A549 (cell line): ENCODE results near the gene KLF6. TPM values are rescaled to one million over a fixed set of nuclear protein-coding genes. Genes with fewer than 3 reads are reported as not detected.

Experiments used
- ATAC-seq, 2 experiments: fragments of 200-7000 bp in 1 of 2; fragments of >200 bp in 1 of 2; cut with Nextera tagmentation in 1 of 2; cut with Tn5 transposase in 1 of 2; 3 replicates each; pipeline versions ENCODE4 v1.8.0 to v1.9.1; 2018 to 2020; ENCODE audit warnings: mild to moderate bottlenecking in 1 of 2, moderate library complexity in 1 of 2
- CTCF ChIA-PET: fragments of 300-600 bp; sonication (Branson Sonifier 250); formaldehyde crosslinking; extraction: SDS; loops from one replicate; lab custom pipeline; 2021; ENCODE audit warnings: antibody characterized with exemption, inconsistent platforms; lab: Yijun Ruan, JAX
- POLR2A ChIA-PET: fragments of 350-600 bp; formaldehyde crosslinking; extraction: SDS; loops from one replicate; lab custom pipeline; 2021; ENCODE audit warnings: antibody characterized with exemption, inconsistent platforms; lab: Yijun Ruan, JAX
- DNase-seq, 2 experiments: peaks; one replicate each; pipeline versions ENCODE4 v3.0.0 to v3.0.0-alpha.2; 2011 to 2016; ENCODE audit warnings: low read depth in 1 of 2, low spot score in 1 of 2
- FAIRE-seq: peaks from 2 replicates; lab custom pipeline; 2011; peaks lifted over from hg19 to GRCh38; lab: Jason Lieb, UNC
- H3K27ac ChIP-seq, 2 experiments: fragments of >200 bp; sonication (Bioruptor Twin); formaldehyde crosslinking; 3 replicates each; pipeline ENCODE4 v1.5.1; 2016 to 2017
- H3K4me1 ChIP-seq: fragments of >200 bp; sonication (Bioruptor Twin); formaldehyde crosslinking; 3 replicates; pipeline ENCODE4 v1.6.1; 2016
- H3K4me2 ChIP-seq: fragments of >200 bp; sonication (Bioruptor Twin); formaldehyde crosslinking; 3 replicates; pipeline ENCODE4 v1.6.1; 2016
- H3K4me3 ChIP-seq: fragments of >200 bp; sonication (Bioruptor Twin); formaldehyde crosslinking; 3 replicates; pipeline ENCODE4 v1.5.1; 2016
- H3K9me3 ChIP-seq: fragments of >200 bp; sonication (Bioruptor Twin); formaldehyde crosslinking; 3 replicates; pipeline ENCODE4 v1.6.1; 2016
- BHLHE40 ChIP-seq: IDR thresholded peaks from 2 replicates; pipeline ENCODE4 v1.6.1; 2012; ENCODE audit warnings: low read depth, low read length, inconsistent platforms
- CBX2 ChIP-seq: fragments of 200-600 bp; sonication (generic); IDR thresholded peaks from 2 replicates; pipeline ENCODE4 v1.6.1; 2016; ENCODE audit warnings: low read depth, mild to moderate bottlenecking, borderline replicate concordance
- CBX8 ChIP-seq: fragments of 200-600 bp; sonication (generic); IDR thresholded peaks from 2 replicates; pipeline ENCODE4 v1.6.1; 2016
- CHD2 ChIP-seq: fragments of 150-350 bp; IDR thresholded peaks from 2 replicates; pipeline ENCODE4 v1.6.1; 2014; ENCODE audit warnings: low read length; ENCODE audit not compliant: partially characterized antibody
- CHD4 ChIP-seq: fragments of 200-600 bp; sonication (generic); IDR thresholded peaks from 2 replicates; pipeline ENCODE4 v1.6.1; 2016; ENCODE audit warnings: antibody characterized with exemption, mild to moderate bottlenecking, borderline replicate concordance
- ELK1 ChIP-seq: fragments of 150-350 bp; IDR thresholded peaks from 2 replicates; pipeline ENCODE4 v1.6.1; 2014; ENCODE audit warnings: low read depth, mild to moderate bottlenecking, low read length
- EP300 ChIP-seq, 2 experiments: fragments of >200 bp; sonication (Bioruptor Twin); formaldehyde crosslinking; IDR thresholded peaks; 2 replicates in 1 of 2; 3 replicates in 1 of 2; pipeline ENCODE4 v1.6.1; 2016 to 2017
- ESRRA ChIP-seq: fragments of 150-350 bp; IDR thresholded peaks from 2 replicates; pipeline ENCODE4 v1.6.1; 2014; ENCODE audit warnings: mild to moderate bottlenecking, low read length, borderline replicate concordance
- FOSB ChIP-seq: fragments of 250-450 bp; sonication (Bioruptor Pico); IDR thresholded peaks from 2 replicates; pipeline ENCODE4 v1.5.0; 2020; ENCODE audit warnings: mild to moderate bottlenecking, moderate library complexity
- FOSL2 ChIP-seq, 2 experiments: fragments of 450-650 bp in 1 of 2; fragments of >200 bp in 1 of 2; sonication (Bioruptor Twin) in 1 of 2; formaldehyde crosslinking; IDR thresholded peaks; 2 replicates each; pipeline versions ENCODE4 v1.5.0 to v1.6.1; 2016 to 2020; ENCODE audit warnings: mild to moderate bottlenecking in 1 of 2, moderate library complexity in 1 of 2
- FOXS1 ChIP-seq: fragments of 250-450 bp; sonication (Bioruptor Pico); IDR thresholded peaks from 2 replicates; pipeline ENCODE4 v1.5.0; 2020; ENCODE audit warnings: mild to moderate bottlenecking, moderate library complexity
- GATA3 ChIP-seq: IDR thresholded peaks from 2 replicates; pipeline ENCODE4 v1.6.1; 2012; ENCODE audit warnings: borderline replicate concordance
- HDAC2 ChIP-seq: fragments of 200-600 bp; sonication (generic); IDR thresholded peaks from 2 replicates; pipeline ENCODE4 v1.6.1; 2016
- HOXA7 ChIP-seq: fragments of 250-450 bp; sonication (Bioruptor Pico); IDR thresholded peaks from 2 replicates; pipeline ENCODE4 v1.5.0; 2020; ENCODE audit warnings: mild to moderate bottlenecking, moderate library complexity
- HOXB13 ChIP-seq: fragments of 250-450 bp; sonication (Bioruptor Pico); IDR thresholded peaks from 2 replicates; pipeline ENCODE4 v1.5.0; 2020; ENCODE audit warnings: low read depth, mild to moderate bottlenecking, moderate library complexity
- KDM1A ChIP-seq: fragments of 200-600 bp; sonication (generic); IDR thresholded peaks from 2 replicates; pipeline ENCODE4 v1.6.1; 2016; ENCODE audit warnings: low read depth, mild to moderate bottlenecking
- KDM5A ChIP-seq: fragments of 200-600 bp; sonication (generic); IDR thresholded peaks from 2 replicates; pipeline ENCODE4 v1.6.1; 2016; ENCODE audit warnings: antibody characterized with exemption, mild to moderate bottlenecking
- MAZ ChIP-seq: fragments of 150-350 bp; IDR thresholded peaks from 2 replicates; pipeline ENCODE4 v1.6.1; 2014; ENCODE audit warnings: antibody characterized with exemption, low read depth, low read length, borderline replicate concordance
- MYC ChIP-seq: IDR thresholded peaks from 2 replicates; pipeline ENCODE4 v1.6.1; 2012; ENCODE audit warnings: mild to moderate bottlenecking, inconsistent platforms, low read length, improper control_type of control experiment, borderline replicate concordance
- NFE2L2 ChIP-seq: fragments of 150-350 bp; conservative IDR thresholded peaks from 2 replicates; pipeline ENCODE4 v1.6.1; 2014; ENCODE audit warnings: low read length
- NR3C1 ChIP-seq: fragments of >200 bp; sonication (Bioruptor Twin); formaldehyde crosslinking; IDR thresholded peaks from 3 replicates; pipeline ENCODE4 v1.6.1; 2017
- PHF8 ChIP-seq: fragments of 200-600 bp; sonication (generic); IDR thresholded peaks from 2 replicates; pipeline ENCODE4 v1.6.1; 2016; ENCODE audit warnings: low read depth, mild to moderate bottlenecking, antibody characterized with exemption, moderate library complexity, borderline replicate concordance
- POLR2AphosphoS2 ChIP-seq: conservative IDR thresholded peaks from 2 replicates; pipeline ENCODE4 v1.6.1; 2012; ENCODE audit warnings: low read length, improper control_type of control experiment, inconsistent platforms
- RAD21 ChIP-seq, 2 experiments: fragments of >200 bp in 1 of 2; sonication (Bioruptor Twin) in 1 of 2; formaldehyde crosslinking in 1 of 2; IDR thresholded peaks in 1 of 2; conservative IDR thresholded peaks in 1 of 2; 2 replicates in 1 of 2; 3 replicates in 1 of 2; pipeline ENCODE4 v1.6.1; 2012 to 2018; ENCODE audit warnings: inconsistent platforms in 1 of 2
- RARB ChIP-seq: fragments of 250-450 bp; sonication (Bioruptor Pico); IDR thresholded peaks from 2 replicates; pipeline ENCODE4 v1.8.0; 2021; ENCODE audit warnings: mild to moderate bottlenecking, moderate library complexity
- RCOR1 ChIP-seq: fragments of 150-350 bp; IDR thresholded peaks from 2 replicates; pipeline ENCODE4 v1.6.1; 2014; ENCODE audit warnings: antibody characterized with exemption, low read length, low read depth
- RFX5 ChIP-seq: fragments of 450-650 bp; IDR thresholded peaks from 2 replicates; pipeline ENCODE4 v1.7.1; 2014; ENCODE audit warnings: antibody characterized with exemption, mild to moderate bottlenecking, moderate library complexity
- SMC3 ChIP-seq: fragments of >200 bp; sonication (Bioruptor Twin); formaldehyde crosslinking; IDR thresholded peaks from 3 replicates; pipeline ENCODE4 v1.6.1; 2018; ENCODE audit warnings: inconsistent platforms
- SREBF2 ChIP-seq: fragments of 450-650 bp; IDR thresholded peaks from 2 replicates; pipeline ENCODE4 v1.6.1; 2014; ENCODE audit warnings: mild to moderate bottlenecking, moderate library complexity
- TP53 ChIP-seq: fragments of 250-450 bp; sonication (Bioruptor Pico); IDR thresholded peaks from 2 replicates; pipeline ENCODE4 v1.5.0; 2021; ENCODE audit warnings: mild to moderate bottlenecking, moderate library complexity
- ZC3H11A ChIP-seq: fragments of 450-650 bp; IDR thresholded peaks from 2 replicates; pipeline ENCODE4 v1.6.1; 2014; ENCODE audit warnings: antibody characterized with exemption, mild to moderate bottlenecking
- ZNF302 ChIP-seq: fragments of 250-450 bp; sonication (Bioruptor Pico); IDR thresholded peaks from 2 replicates; pipeline ENCODE4 v1.9.0; 2021; ENCODE audit warnings: inconsistent platforms, mild to moderate bottlenecking, moderate library complexity
- ZSCAN20 ChIP-seq: fragments of 250-450 bp; sonication (Bioruptor Pico); IDR thresholded peaks from 2 replicates; pipeline ENCODE4 v1.8.0; 2022; ENCODE audit warnings: mild to moderate bottlenecking, moderate library complexity
- WGBS: methylation state at CpG from one replicate; pipeline ENCODE4 v1.1.6; 2017; ENCODE audit errors: missing lambda C conversion rate; 5-methylcytosine and 5-hydroxymethylcytosine counted together
- polyA plus RNA-seq, 4 experiments: library from polyadenylated mRNA; depleted of rRNA in 3 of 4; stranded (reverse); fragments of >200 nt; fragmentation: RNase III in 1 of 4; extraction: RNeasy Plus Mini Kit Qiagen cat#74134 plus additional on column Dnase treatment in 1 of 4; gene quantifications; 2 replicates in 3 of 4; 3 replicates in 1 of 4; pipeline ENCODE4 v1.2.3, GENCODE V29; 2011 to 2017
- TF ChIP-seq, protein P1 (sequence below): fragments of 250-450 bp; sonication (Bioruptor Pico); IDR thresholded peaks from 2 replicates; pipeline ENCODE4 v1.5.0; 2020; ENCODE audit warnings: low read depth, mild to moderate bottlenecking, moderate library complexity
- TF ChIP-seq, protein P2 (sequence below): fragments of 450-650 bp; IDR thresholded peaks from 2 replicates; pipeline ENCODE4 v1.6.1; 2014; ENCODE audit warnings: antibody characterized with exemption
- TF ChIP-seq, protein P3 (sequence below): fragments of >200 bp; sonication (Bioruptor Twin); formaldehyde crosslinking; IDR thresholded peaks from 2 replicates; pipeline ENCODE4 v1.6.1; 2016

Gene KLF6
- polyA plus RNA-seq, 2 of the 4 experiments (the other 2 are of a cell fraction) = 31.9 to 86.8 TPM

GRCh38 chr10:3741688-3742461, 43.1 kb downstream of the KLF6 start (continued):
- no peak for TF ChIP-seq SREBF2
- no peak for TF ChIP-seq ZSCAN20 (CRISPR knock-in tag)

- ChIA-PET POLR2A (interaction anchor here (0.7 to 1.7 kb wide), 11 partner anchors 9 to 543 kb away, joined by 3 to 8 read pairs (median 4); partner anchors contain the start of gene KLF6), CTCF (interaction anchor here (0.7 to 1.5 kb wide), 5 partner anchors 34 to 518 kb away, joined by 3 to 6 read pairs (median 4); no protein-coding TSS in a partner anchor)
- H3K4me3 ChIP-seq = no peak overlapping the region
- FAIRE-seq (peak; percentile 96), DNase-seq (peak; percentile 78 to 80), ATAC-seq (peak; percentile 95 to 99)
- 15% methylated on average over 5 of the region's 5 CpGs for WGBS
- H3K9me3 ChIP-seq = no peaks in the 10 kb centered on the region; the same call in 2 of the 3 replicates
- peak overlapping the region; percentile 44 to 72 for H3K27ac ChIP-seq
- H3K4me1 ChIP-seq = peaks cover 27% of the 10 kb centered on the region
- H3K4me2 ChIP-seq = peak overlapping the region; percentile 43
- peak; percentile 80 for TF ChIP-seq FOSL2 (IDR thresholded peaks at IDR 0.05)
- TF ChIP-seq FOSL2 (CRISPR knock-in tag; IDR thresholded peaks at IDR 0.05) = peak; percentile 79
- TF ChIP-seq CHD4 = no peak
- no peak for TF ChIP-seq FOXS1 (CRISPR knock-in tag)
- no peak for TF ChIP-seq ZNF302
- no peak for TF ChIP-seq ZC3H11A
- no peak for TF ChIP-seq HOXB13
- no peak for TF ChIP-seq RARB
- no peak for TF ChIP-seq HOXA7 (CRISPR knock-in tag)
- no peak for TF ChIP-seq CBX8
- TF ChIP-seq, protein P1, sequence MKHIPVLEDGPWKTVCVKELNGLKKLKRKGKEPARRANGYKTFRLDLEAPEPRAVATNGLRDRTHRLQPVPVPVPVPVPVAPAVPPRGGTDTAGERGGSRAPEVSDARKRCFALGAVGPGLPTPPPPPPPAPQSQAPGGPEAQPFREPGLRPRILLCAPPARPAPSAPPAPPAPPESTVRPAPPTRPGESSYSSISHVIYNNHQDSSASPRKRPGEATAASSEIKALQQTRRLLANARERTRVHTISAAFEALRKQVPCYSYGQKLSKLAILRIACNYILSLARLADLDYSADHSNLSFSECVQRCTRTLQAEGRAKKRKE (CRISPR knock-in tag) = no peak
- TF ChIP-seq ELK1 = no peak
- TF ChIP-seq, protein P2, sequence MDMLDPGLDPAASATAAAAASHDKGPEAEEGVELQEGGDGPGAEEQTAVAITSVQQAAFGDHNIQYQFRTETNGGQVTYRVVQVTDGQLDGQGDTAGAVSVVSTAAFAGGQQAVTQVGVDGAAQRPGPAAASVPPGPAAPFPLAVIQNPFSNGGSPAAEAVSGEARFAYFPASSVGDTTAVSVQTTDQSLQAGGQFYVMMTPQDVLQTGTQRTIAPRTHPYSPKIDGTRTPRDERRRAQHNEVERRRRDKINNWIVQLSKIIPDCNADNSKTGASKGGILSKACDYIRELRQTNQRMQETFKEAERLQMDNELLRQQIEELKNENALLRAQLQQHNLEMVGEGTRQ = no peak
- no peak for TF ChIP-seq MAZ
- no peak for TF ChIP-seq PHF8
- TF ChIP-seq CBX2 = no peak
- no peak for TF ChIP-seq BHLHE40
- no peak for TF ChIP-seq TP53 (CRISPR knock-in tag)
- no peak for TF ChIP-seq HDAC2
- TF ChIP-seq CHD2 = no peak
- no peak for TF ChIP-seq ESRRA
- TF ChIP-seq NFE2L2 = no peak; the same call in 1 of the 2 replicates
- TF ChIP-seq FOSB (CRISPR knock-in tag) = no peak
- no peak for TF ChIP-seq MYC
- peak; percentile 83 to 90; a peak in 4 of 5 replicates for TF ChIP-seq EP300 (IDR thresholded peaks at IDR 0.05)
- TF ChIP-seq RCOR1 = no peak
- peak; percentile 57; the same call in 1 of the 2 replicates for TF ChIP-seq GATA3
- TF ChIP-seq NR3C1 = no peak
- TF ChIP-seq SMC3 = peak; percentile 34; the same call in 2 of the 3 replicates
- no peak for TF ChIP-seq POLR2AphosphoS2
- TF ChIP-seq, protein P3, sequence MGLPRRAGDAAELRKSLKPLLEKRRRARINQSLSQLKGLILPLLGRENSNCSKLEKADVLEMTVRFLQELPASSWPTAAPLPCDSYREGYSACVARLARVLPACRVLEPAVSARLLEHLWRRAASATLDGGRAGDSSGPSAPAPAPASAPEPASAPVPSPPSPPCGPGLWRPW = peak; percentile 79
- peak in 1 of 2 experiments; percentile 45; a peak in 1 of 5 replicates for TF ChIP-seq RAD21 (conservative IDR thresholded peaks at IDR 0.05 in 1 of 2, IDR thresholded peaks at IDR 0.05 in 1 of 2)
- TF ChIP-seq KDM5A = no peak
- TF ChIP-seq KDM1A = no peak
- no peak for TF ChIP-seq RFX5
Measured at GRCh38 chr10:3740157-3740871, 44.7 kb downstream of the KLF6 start.
